ENCODE measurements around the gene CTU1.

CTU1 gene

GRCh38 chr19:51108066-51108804 lies at the start of gene CTU1:
CTU1 (minus strand) TSS chr19:51108409; CDS start chr19:51104569, 3,840 bp downstream.
- 0 out of 2 replicates have a peak, but pooled peaks have one; percentile 4 for TF ChIP-seq CTCF (IDR thresholded peaks at IDR 0.05)
- no peak for TF ChIP-seq ZFX (IDR thresholded peaks at IDR 0.05; ENCODE audit: borderline replicate concordance)
- peak within 1 kb of the TSS; percentile 63 for H3K27ac ChIP-seq

DNA sequence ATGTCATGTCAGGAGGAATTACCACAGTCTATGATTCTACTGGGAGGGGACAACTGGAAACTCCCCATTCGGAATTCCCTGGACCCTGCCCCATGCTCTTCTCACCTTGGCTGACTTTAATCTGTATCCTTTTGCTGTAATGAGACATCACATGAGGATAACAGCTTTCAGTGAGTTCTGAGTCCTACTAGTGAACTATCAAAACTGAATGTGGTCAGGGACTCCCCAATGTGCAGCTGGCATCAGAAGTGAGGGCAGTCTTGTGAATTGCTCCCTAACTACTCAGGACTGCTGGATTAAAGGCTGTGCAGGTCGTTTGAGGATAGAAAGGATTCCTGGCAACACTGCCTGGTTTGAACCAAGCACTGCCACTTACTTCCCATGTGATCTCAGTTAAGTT lies 49.1 kb upstream of the CTU1 start:
- TF ChIP-seq CTCF (IDR thresholded peaks at IDR 0.05) = no peak
- TF ChIP-seq ZFX (IDR thresholded peaks at IDR 0.05; ENCODE audit: borderline replicate concordance) = no peak
- no peak overlapping the region for H3K27ac ChIP-seq

DNA sequence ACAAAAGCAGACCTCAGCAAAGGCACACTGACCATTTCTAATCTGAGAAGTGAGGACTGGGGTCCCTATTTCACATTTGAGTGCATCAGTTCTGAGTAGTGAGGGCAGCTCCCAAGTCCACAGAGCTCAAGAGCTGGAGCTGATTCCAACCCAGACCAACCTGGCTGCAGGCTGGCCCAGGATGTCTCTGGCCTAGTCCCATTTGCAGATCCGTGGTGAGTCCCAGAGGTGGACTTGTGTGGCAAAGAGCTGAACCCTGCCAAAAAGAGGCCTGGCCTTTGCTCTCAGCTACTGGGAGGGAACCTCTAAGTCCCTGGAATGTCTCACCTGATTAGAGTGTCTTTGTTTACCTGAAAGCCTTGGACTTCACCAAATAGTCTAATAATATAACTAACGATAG lies 48.5 kb upstream of the CTU1 start:
- no peak overlapping the region for H3K27ac ChIP-seq

DNA sequence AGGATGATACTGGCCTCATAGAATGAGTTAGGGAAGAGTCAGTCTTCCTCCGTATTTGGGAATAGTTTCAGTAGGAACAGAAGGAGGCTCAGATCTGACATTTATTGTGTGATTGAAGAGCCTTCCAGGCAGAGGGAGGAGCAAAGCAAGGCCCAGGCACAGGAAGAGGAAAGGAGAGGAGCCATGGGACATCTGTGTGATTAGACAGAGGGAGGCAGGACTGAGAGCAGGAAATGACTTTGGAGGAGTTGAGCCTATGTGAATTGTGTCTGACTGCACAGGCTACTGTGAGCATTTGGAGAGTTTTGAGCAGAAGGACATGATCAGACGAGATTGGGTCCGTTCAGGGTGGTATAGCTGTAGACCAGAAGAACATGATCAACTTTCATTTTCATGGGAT lies 42.4 kb upstream of the CTU1 start:
- no peak overlapping the region for H3K27ac ChIP-seq
- TF ChIP-seq ZFX (IDR thresholded peaks at IDR 0.05; ENCODE audit: borderline replicate concordance) = no peak
- TF ChIP-seq CTCF (IDR thresholded peaks at IDR 0.05) = no peak

More for the DNA sequence above, 48.5 kb upstream of the CTU1 start:
- TF ChIP-seq ZFX (IDR thresholded peaks at IDR 0.05; ENCODE audit: borderline replicate concordance) (no peak), CTCF (IDR thresholded peaks at IDR 0.05) (no peak)

GRCh38 chr19:51148580-51148979 lies 40.4 kb upstream of the CTU1 start:
- no peak overlapping the region for H3K27ac ChIP-seq
- TF ChIP-seq CTCF (IDR thresholded peaks at IDR 0.05) = no peak
- TF ChIP-seq ZFX (IDR thresholded peaks at IDR 0.05; ENCODE audit: borderline replicate concordance) = no peak

DNA sequence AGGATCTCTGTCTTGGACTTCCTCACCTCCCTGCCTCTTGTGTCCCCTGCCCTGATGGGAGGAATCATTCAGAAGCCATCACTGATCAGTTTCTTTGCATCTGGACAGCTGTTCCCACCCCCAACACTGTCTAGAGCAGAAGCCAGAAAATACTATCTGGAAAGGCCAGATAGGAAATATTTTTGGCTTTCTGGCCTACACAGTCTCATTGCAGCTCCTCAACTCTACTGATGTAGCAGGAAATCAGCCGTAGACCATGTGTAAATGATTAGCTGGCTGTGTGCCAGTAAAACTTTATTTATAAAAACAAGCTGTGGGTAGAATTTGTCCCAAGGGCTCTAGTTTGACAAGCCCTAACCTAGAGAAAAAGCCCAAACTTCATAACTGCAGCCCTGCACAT lies 39.5 kb upstream of the CTU1 start:
- H3K27ac ChIP-seq = no peak overlapping the region
- TF ChIP-seq CTCF (IDR thresholded peaks at IDR 0.05) = no peak
- no peak for TF ChIP-seq ZFX (IDR thresholded peaks at IDR 0.05; ENCODE audit: borderline replicate concordance)

DNA sequence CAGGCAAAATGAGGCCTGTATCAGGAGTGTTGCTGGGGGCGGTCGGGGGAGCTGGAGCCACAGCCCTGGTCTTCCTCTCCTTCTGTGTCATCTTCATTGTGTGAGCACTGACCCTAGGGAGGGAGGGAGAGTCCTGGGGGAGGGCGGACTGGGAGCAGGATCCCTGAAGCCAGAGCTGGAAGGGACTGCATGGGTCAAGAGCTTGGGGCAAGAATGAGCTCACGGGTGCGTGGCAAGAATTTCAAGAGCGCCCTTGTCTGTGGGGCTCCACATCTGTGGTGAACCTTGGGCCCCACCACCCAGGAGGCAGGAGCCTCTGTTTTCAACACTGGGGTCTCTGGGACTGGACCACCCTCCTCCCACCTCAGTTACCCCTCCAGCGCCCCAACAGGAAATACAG lies 38.5 kb upstream of the CTU1 start:
- no peak overlapping the region for H3K27ac ChIP-seq
- TF ChIP-seq ZFX (IDR thresholded peaks at IDR 0.05; ENCODE audit: borderline replicate concordance) (no peak), CTCF (IDR thresholded peaks at IDR 0.05) (no peak)
